Mammary epithelial cell (primary cell): Measurements from ENCODE around the gene ASPG.

Source experiments
- EZH2 ChIP-seq: IDR thresholded peaks from 2 replicates; pipeline ENCODE4 v1.6.1; 2012; ENCODE audit warnings: low read length, inconsistent platforms, borderline replicate concordance
- TF ChIP-seq, protein P1 (sequence below), 2 donors: IDR thresholded peaks in 1 of 2; conservative IDR thresholded peaks in 1 of 2; 2 replicates each; pipeline ENCODE4 v1.5.1; 2011 to 2012; ENCODE audit warnings: inconsistent platforms in 2 of 2, low read length in 2 of 2, mild to moderate bottlenecking in 2 of 2, control low read depth in 1 of 2, low read depth in 1 of 2; ENCODE audit not compliant: insufficient read depth in 1 of 2; ENCODE audit errors: extremely low read depth in 1 of 2

DNA sequence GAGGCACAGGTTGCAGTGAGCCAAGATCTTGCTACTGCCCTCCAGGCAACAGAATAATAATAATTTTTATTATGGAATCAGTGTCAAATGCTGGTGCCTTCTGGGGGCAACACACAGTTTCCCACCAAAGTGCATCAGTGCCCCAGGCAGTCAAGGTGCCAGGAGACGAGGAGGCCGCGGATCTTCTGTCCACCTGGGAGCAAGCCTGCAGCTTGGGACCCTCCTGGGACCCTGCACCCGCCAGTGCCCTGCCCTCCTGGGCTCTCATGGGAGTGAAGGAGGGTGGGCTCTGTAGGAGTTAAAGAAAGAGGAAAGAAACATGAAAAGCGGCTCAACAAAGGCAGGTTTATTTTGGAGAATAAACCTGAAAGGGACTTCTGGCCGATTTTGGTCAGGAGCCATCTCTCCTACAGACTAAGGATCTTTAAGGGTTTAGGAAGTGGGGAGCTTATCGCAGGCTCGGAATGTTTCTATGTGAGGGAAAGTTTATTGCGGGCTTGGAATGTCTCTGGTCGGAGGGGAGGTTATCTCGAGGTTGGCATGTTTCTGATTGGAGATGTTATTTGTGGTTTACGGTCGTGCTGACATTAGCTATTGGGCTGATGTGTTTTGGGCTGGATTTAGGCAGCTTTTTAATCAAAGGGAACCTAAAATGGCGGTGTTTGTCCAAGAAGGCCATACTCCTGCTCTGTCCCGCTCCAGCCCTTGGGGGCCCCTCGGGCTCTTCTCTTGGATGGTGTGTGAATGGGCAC is 1.1 kb upstream of the ASPG start:
- TF ChIP-seq, protein P1, sequence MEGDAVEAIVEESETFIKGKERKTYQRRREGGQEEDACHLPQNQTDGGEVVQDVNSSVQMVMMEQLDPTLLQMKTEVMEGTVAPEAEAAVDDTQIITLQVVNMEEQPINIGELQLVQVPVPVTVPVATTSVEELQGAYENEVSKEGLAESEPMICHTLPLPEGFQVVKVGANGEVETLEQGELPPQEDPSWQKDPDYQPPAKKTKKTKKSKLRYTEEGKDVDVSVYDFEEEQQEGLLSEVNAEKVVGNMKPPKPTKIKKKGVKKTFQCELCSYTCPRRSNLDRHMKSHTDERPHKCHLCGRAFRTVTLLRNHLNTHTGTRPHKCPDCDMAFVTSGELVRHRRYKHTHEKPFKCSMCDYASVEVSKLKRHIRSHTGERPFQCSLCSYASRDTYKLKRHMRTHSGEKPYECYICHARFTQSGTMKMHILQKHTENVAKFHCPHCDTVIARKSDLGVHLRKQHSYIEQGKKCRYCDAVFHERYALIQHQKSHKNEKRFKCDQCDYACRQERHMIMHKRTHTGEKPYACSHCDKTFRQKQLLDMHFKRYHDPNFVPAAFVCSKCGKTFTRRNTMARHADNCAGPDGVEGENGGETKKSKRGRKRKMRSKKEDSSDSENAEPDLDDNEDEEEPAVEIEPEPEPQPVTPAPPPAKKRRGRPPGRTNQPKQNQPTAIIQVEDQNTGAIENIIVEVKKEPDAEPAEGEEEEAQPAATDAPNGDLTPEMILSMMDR (conservative IDR thresholded peaks at IDR 0.05 in 1 of 2, IDR thresholded peaks at IDR 0.05 in 1 of 2; ENCODE audit: extremely low read depth in 1 of 2, insufficient read depth in 1 of 2, low read depth in 1 of 2, low read length in 2 of 2): no peak
- TF ChIP-seq EZH2: no peak
